NCI-H69 (cell line): ENCODE results near the gene MGRN1.
"Not testable (repeated sequence)": the region's sequence is repeated elsewhere in the genome, so short reads cannot be mapped to it uniquely, and the experiment has no call there.

Source experiments
- DNase-seq: peaks from one replicate; lab custom pipeline; 2025; lab: John Stamatoyannopoulos, UW

The MGRN1 gene

GRCh38 chr16:4734063-4734729 lies 109.6 kb downstream of the MGRN1 start, which contains the start of the genes ANKS3 and DNAAF8:
Gene ANKS3 (minus strand): TSS chr16:4734271. CDS start chr16:4730149, 4,122 bp downstream.
Gene DNAAF8 (plus strand): TSS chr16:4734537. CDS start chr16:4736515, 1,978 bp downstream.
- DNase-seq, result peak; percentile 98

DNA sequence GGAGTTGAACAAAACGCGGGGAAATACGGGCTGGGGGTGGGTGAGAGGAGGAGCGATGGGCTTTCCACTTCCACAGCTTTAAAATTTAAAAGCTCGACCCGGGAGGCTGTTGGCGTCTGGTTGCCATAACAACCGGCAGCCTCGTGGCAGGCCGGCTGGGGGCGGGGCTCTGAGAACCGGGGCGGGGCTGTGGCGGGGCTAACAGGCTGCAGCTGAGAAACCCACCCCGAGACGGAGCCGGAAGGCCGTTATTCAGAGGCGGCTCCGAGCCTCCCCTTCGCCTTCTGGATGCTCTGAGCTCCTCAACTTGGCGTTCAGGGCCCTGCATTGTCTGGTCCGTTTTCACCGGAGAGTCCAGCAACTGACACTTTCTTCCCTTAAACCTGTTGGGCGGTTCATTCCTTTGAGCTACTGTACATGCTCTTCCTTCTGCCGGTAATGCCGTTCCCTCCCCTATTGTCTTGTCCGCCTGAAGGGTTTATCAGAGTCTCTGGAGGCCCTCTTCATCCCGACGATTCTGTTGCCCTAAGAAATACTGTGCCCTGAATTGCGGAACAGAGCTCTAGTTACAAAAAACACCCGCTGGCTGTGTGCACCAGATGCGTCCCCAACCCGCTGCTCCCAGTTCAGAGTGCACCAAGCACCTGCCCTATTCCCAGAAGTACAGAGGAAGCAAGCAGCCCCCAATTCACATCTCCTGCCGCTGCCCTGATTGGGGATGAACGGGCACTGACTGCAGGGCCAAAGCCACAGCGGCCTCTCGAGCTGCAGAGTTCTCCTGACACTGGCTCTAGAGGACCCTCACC lies 110.3 kb downstream of the MGRN1 start:
- DNase-seq, result peak; percentile 93

- DNase-seq, result no peak
These were observed 111.9 kb downstream of the MGRN1 start for GRCh38 chr16:4736546-4736945.

DNA sequence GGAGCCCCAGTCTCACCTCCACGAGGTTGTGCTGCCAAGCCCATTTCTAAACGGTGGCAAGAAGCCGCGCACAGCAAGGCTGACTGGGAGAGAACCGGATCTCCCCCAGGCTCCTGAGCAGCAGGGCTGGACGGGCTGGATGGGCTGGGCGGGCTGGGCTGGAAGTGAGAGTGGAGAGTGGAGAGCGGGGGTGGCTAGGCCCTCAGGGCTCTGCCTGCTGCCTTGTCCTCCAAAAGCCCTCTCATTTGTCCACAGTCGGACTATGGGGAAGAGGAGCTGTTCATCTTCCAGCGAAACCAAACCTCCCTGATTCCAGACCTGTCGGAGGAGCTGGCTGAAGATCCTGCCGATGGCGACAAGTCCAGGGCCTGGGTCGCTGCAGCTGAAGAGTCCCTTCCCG lies 112.9 kb downstream of the MGRN1 start:
- DNase-seq, result no peak

- not testable (repeated sequence) for DNase-seq
These were observed 113.7 kb downstream of the MGRN1 start for GRCh38 chr16:4738370-4738769.
